Lower lobe of right lung (tissue), 2 donors: ENCODE results near the gene DES. TPM values are rescaled to one million over a fixed set of nuclear protein-coding genes. Genes with fewer than 3 reads are reported as not detected.
"Not testable (repeated sequence)": the region's sequence is repeated elsewhere in the genome, so short reads cannot be mapped to it uniquely, and the experiment has no call there.

ENCODE experiments used
- ATAC-seq, 2 donors: fragments of 200-7000 bp; cut with Tn5 transposase; one replicate each; pipeline ENCODE4 v1.9.1; 2020 to 2022; ENCODE audit warnings: mild to moderate bottlenecking in 2 of 2, moderate library complexity in 2 of 2
- DNase-seq: peaks from one replicate; pipeline ENCODE4 v3.0.0-alpha.2; 2020
- H3K27ac ChIP-seq: fragments of 200-600 bp; one replicate; pipeline ENCODE4 v1.8.0; 2022
- H3K27me3 ChIP-seq: fragments of 200-600 bp; one replicate; pipeline ENCODE4 v1.8.0; 2022; ENCODE audit warnings: low read depth
- H3K36me3 ChIP-seq: fragments of 200-600 bp; one replicate; pipeline ENCODE4 v1.8.0; 2022; ENCODE audit warnings: mild to moderate bottlenecking
- H3K4me1 ChIP-seq: fragments of 200-600 bp; one replicate; pipeline ENCODE4 v1.8.0; 2022
- H3K4me3 ChIP-seq: fragments of 200-600 bp; one replicate; pipeline ENCODE4 v1.8.0; 2022; ENCODE audit warnings: mild to moderate bottlenecking
- H3K9me3 ChIP-seq: fragments of 200-600 bp; one replicate; pipeline ENCODE4 v1.8.0; 2022
- CTCF ChIP-seq: fragments of 200-600 bp; IDR thresholded peaks from one replicate; pipeline ENCODE4 v1.8.0; 2022; ENCODE audit warnings: antibody characterized with exemption, mild to moderate bottlenecking
- intact Hi-C: fragments of 100-400 bp; cut with DNase I; formaldehyde crosslinking; loops from one replicate; pipeline ENCODE4 v1.11.0; 2022
- total RNA-seq: library from RNA; stranded (reverse); fragmentation: NEBNext Ultra II Directional; extraction: Animal tissue kit (Norgen Biotek cat#: 25700); gene quantifications from one replicate; pipeline ENCODE4 v1.2.1, GENCODE V29; 2021
- donor health status: DM: no; HTN: yes; CAD: no; lungs with severe emphysema.

Gene DES
- total RNA-seq, 1 donor from 2014 or later, result 64.5 TPM

DNA sequence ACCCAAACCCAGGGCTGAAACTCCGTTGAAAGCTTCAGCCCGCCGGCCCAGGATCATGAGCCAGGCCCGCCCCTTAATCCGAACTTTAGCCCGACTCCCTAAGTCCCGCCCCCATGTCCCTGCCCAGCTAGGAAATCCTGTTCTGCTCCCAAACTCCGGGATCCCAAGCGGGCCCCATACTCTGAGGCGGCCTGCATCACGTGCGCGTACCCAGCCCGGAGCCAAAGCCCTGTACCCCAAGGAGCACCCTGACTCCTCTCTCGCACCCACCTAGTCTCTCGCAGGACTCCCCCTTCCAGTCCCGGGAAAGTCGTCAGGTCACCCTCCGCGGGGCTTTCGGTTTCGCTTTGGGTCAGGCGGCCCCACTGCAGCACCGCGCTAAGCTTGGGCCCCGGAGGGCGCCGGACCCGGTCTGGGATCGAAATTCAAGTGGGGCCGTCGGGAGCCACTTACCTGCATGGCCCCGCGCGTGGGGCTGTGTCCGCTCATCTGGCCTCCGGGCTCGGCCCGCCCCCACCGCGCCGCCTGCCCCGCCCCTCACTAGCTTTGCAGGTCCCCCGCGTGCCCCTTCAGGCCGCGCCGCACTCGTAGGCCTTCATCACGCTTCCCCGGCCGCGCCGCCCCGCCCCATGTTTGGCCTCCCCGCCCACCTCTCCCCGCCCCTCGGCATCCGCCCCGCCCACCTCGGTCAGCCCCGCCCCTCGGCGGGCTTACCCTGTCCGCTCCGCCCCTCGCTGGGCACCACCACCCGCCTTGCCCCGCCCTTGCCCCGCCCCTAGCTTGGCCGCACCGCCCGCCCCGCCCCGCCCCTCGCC, 30.7 kb upstream of the DES start, which contains the start of gene DNPEP:
DNPEP (minus strand) TSS at position 607 of the 815 bp plus-strand sequence; CDS start at position 489, 118 bp downstream.
- intact Hi-C loops, result no loop called here
- ATAC-seq (peak; percentile 87 to 91), DNase-seq (peak; percentile 94)
- Histone ChIP-seq H3K4me3 (peak within 1 kb of the TSS; percentile 89), H3K9me3 (no peaks in the 10 kb centered on the region), H3K27ac (peak within 1 kb of the TSS; percentile 94), H3K36me3 (peaks cover 42% of the 10 kb centered on the region), H3K27me3 (no peaks in the 10 kb centered on the region), H3K4me1 (peaks cover 32% of the 10 kb centered on the region)
- no peak for TF ChIP-seq CTCF

GRCh38 chr2:219388121-219388906, 29.9 kb upstream of the DES start:
- TF ChIP-seq CTCF, result peak; percentile 71
- DNase-seq, result peak; percentile 99
- Histone ChIP-seq H3K4me3 (peak overlapping the region; percentile 89), H3K27ac (peak overlapping the region; percentile 94), H3K4me1 (peaks cover 32% of the 10 kb centered on the region), H3K9me3 (no peaks in the 10 kb centered on the region), H3K36me3 (peaks cover 34% of the 10 kb centered on the region), H3K27me3 (no peaks in the 10 kb centered on the region)
- peak; percentile 92 to 93 for ATAC-seq
- intact Hi-C loops, result no loop called here

- intact Hi-C loops, result no loop called here
- peaks cover 30% of the 10 kb centered on the region for H3K4me1 ChIP-seq
- H3K4me3 ChIP-seq, result peak overlapping the region; percentile 89
- H3K27ac ChIP-seq, result peak overlapping the region; percentile 94
- no peak for TF ChIP-seq CTCF
- H3K9me3 ChIP-seq, result no peaks in the 10 kb centered on the region
- DNase-seq, result no peak
- peaks cover 29% of the 10 kb centered on the region for H3K36me3 ChIP-seq
- no peaks in the 10 kb centered on the region for H3K27me3 ChIP-seq
- ATAC-seq, result no peak
Measured at GRCh38 chr2:219388907-219389156, 29.3 kb upstream of the DES start.

DNA sequence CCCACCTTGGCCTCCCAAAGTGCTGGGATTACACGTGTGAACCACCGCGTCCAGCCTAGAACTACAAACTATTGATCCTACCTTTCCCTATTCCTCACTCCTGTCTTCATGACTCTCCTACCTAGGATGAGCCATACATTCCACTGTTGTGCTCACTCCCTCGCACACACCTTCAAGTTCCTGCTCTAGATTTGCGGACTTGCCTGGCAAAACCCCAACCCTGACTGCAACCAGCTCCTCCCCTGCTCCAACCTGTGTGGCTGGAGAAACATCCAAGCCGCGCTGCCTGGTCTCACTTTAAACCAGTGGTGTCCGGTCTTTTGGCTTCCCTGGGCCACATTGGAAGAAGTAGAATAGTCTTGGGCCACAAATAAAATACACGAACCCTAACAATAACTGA, 25.4 kb upstream of the DES start:
- no peak overlapping the region for H3K27ac ChIP-seq
- ATAC-seq (no peak), DNase-seq (no peak)
- no peaks in the 10 kb centered on the region for H3K9me3 ChIP-seq
- no peak for TF ChIP-seq CTCF
- intact Hi-C loops, result no loop called here
- H3K4me3 ChIP-seq, result no peak overlapping the region
- H3K36me3 ChIP-seq, result no peaks in the 10 kb centered on the region
- no peaks in the 10 kb centered on the region for H3K4me1 ChIP-seq
- no peaks in the 10 kb centered on the region for H3K27me3 ChIP-seq

- H3K9me3 ChIP-seq, intact Hi-C loops, H3K27ac ChIP-seq, ATAC-seq, H3K27me3 ChIP-seq, H3K36me3 ChIP-seq, H3K4me3 ChIP-seq, DNase-seq: not testable (repeated sequence)
- peaks cover 12% of the 10 kb centered on the region for H3K4me1 ChIP-seq
Measured at GRCh38 chr2:219395056-219395455, 23.1 kb upstream of the DES start.

GRCh38 chr2:219395609-219396008, 22.6 kb upstream of the DES start:
- Histone ChIP-seq H3K27me3 (no peaks in the 10 kb centered on the region), H3K36me3 (no peaks in the 10 kb centered on the region), H3K27ac (no peak overlapping the region), H3K4me3 (no peak overlapping the region), H3K4me1 (peaks cover 12% of the 10 kb centered on the region), H3K9me3 (no peaks in the 10 kb centered on the region)
- intact Hi-C loops, result no loop called here
- no peak for TF ChIP-seq CTCF
- ATAC-seq, result no peak
- DNase-seq, result no peak
